Mesangial cell (primary cell): ENCODE results near the gene MYO9B. TPM values are rescaled to one million over a fixed set of nuclear protein-coding genes. Genes with fewer than 3 reads are reported as not detected.

Source experiments
- total RNA-seq: library from RNA; depleted of rRNA; stranded (reverse); fragments of >200 nt; gene quantifications from 2 replicates; pipeline ENCODE4 v1.2.3, GENCODE V29; 2015

Gene MYO9B, protein sequence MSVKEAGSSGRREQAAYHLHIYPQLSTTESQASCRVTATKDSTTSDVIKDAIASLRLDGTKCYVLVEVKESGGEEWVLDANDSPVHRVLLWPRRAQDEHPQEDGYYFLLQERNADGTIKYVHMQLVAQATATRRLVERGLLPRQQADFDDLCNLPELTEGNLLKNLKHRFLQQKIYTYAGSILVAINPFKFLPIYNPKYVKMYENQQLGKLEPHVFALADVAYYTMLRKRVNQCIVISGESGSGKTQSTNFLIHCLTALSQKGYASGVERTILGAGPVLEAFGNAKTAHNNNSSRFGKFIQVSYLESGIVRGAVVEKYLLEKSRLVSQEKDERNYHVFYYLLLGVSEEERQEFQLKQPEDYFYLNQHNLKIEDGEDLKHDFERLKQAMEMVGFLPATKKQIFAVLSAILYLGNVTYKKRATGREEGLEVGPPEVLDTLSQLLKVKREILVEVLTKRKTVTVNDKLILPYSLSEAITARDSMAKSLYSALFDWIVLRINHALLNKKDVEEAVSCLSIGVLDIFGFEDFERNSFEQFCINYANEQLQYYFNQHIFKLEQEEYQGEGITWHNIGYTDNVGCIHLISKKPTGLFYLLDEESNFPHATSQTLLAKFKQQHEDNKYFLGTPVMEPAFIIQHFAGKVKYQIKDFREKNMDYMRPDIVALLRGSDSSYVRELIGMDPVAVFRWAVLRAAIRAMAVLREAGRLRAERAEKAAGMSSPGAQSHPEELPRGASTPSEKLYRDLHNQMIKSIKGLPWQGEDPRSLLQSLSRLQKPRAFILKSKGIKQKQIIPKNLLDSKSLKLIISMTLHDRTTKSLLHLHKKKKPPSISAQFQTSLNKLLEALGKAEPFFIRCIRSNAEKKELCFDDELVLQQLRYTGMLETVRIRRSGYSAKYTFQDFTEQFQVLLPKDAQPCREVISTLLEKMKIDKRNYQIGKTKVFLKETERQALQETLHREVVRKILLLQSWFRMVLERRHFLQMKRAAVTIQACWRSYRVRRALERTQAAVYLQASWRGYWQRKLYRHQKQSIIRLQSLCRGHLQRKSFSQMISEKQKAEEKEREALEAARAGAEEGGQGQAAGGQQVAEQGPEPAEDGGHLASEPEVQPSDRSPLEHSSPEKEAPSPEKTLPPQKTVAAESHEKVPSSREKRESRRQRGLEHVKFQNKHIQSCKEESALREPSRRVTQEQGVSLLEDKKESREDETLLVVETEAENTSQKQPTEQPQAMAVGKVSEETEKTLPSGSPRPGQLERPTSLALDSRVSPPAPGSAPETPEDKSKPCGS (N-terminal part only)
- total RNA-seq: 77.1 and 81.6 TPM in 2 replicates

DNA sequence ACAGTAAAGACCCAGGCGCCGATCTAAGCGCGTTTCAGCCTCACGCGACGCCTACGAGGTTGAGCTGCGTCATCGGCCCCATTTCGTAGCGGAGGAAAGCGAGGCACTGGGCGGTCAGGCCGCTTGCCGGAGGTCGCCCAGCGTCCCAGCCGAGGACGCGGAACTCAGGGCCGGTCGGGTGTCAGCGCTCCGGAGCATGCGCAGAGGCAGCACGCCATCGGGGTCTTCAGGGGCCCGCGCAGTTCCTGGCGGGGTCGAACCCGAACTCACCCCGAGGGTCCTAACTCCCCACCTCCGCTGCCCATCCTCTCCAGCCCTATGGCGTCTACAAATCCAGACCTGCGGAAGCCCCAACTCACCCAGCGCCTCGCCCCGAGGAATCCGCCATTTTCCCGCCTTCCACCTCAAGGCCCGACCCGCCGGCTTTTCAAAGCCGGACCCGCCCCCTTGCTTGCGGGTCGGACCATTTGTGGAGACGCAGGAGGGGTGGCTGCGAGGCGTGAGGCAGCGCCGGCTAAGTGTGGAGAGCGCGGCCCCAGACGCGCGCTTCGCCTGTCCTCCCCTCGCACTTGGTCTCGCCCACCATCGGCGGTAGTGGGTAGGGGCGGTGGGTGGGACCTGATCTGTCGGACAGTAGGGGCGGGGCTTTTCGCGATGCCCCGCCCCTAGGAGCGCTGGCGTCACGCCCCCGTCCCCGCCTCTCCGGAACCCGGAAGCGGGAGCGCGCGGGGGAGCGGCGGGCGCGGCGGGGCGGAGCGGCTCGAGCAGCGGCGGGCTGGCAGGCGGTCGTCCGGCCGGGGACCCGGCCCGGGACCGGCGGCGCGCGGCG lies at the start of gene MYO9B, which contains the start of gene HAUS8:
Gene MYO9B, plus strand, starts transcription at position 743 of the 829 bp plus-strand sequence. CDS start 25,941 bp downstream, outside the sequence.
Gene HAUS8, minus strand, starts transcription at position 418 of the 829 bp plus-strand sequence. Its CDS starts 30 bp downstream, at position 388.

DNA sequence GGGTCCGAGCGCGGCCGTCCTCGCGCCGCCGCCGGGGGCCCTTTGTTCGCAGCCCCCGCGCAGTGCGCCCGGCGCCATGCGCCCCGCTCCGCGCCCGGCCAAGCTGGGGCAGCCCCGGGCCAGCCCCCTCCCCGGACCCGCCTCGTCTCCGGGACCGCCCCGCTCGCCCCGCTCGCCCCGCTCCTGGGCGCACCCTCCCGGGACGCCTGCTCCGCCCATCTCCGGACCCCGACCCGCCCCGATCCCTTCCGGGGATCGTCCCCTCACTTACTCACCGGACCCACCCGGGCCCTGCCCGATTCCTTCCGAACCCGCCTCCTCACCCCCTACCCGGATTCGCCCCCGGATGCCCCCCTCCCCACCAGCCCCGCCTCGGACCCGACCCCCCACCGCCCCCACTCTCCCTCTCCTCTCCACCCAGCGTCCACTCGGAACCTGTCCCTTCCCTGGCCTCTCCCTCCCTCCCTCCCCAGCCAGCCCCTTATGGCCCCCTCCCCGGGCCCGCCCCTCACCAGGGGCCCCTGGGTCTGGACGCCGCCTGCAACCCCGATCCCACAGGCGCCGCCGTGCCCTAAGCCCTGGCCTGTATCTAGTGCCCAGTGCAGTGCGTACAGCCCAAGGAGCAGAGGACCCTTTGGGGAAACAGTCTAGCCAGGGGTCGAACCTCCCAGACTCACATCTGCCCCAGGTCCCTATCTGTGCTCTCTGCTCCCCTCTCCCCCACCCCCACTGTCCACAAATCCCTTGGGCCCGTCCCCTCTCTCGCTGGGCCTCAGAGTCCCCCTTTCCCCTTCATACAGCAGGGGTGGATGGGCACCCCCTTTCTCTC lies 48.7 kb upstream of the MYO9B start, which contains the start of gene CPAMD8:
Gene CPAMD8, minus strand, starts transcription at position 105 of the 829 bp plus-strand sequence. CDS start 168 bp downstream, outside the sequence.

GRCh38 chr19:17215127-17215971 lies 139.8 kb downstream of the MYO9B start, which contains the start of gene USE1:
USE1 (plus strand) TSS chr19:17215357; CDS start chr19:17215406, 49 bp downstream.

DNA sequence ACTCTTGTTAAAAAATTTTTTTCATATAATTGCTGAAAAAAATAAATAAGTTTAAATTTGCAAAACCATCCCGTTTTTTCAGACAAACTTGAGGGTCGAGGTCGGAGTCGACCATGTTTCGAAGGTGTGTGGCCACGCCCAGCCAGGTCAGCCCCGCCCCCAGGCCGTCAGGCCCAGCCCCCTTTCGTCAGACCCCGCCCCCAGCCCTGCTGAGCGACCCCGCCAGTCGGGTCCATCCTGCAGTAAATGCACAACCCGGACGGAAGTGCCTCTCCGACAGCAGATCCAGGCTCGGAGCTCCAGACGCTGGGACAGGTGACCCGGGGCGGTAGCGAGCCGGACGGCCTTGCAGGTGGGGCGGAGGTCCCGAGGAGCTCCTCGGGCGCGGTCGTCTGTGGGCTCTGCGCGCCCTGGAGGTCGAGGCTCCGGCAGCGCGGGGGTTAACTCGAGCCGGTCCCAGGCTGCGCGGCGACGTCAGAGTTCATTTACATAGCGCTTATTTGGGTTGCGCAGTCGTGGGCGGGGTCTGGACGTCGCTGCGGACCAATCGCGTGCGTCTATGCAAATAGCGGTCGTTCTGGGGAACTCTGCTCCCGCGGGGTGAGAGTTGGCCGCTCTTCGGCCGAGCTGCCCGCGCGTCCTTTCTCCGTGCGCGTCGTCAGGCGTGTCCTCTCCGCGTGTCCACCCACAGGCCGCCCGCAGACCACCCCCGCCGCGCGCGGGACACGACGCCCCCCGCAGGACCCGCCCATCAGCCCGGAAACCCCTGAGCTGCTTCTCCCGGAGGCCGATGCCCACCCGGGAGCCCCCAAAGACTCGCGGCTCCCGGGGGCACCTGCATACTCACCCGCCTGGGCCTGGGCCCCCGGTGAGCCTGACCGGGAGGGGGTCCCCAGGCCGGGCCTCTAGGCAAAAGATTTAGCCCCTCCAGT lies 150.7 kb downstream of the MYO9B start, which contains the start of gene OCEL1:
Gene OCEL1, plus strand, starts transcription at position 225 of the 932 bp plus-strand sequence. Its CDS starts 22 bp downstream, at position 247.

DNA sequence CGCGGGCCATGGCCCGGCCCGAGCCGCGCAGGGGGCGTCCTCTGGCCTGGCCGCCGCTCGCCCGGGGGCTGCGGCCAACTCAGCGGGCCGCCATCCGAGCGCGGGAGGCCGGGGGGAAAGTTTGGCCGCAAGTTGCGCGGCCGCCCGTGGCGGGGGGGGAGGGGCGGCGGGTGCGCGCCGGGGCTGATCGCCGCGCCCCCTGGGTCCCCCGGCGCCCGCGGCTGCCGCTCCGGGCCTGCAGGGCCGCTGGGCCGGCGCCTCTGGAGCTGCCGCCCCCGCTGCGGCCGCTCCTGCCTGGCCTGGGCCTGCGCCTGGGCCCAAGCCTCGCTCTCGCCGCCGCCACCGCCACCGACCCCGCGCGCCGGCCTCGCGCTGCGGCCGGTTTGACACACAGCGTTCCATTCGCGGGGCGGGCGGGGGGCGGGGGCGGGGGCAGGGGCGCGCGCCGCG lies 170.0 kb downstream of the MYO9B start, which contains the start of gene NR2F6:
Gene NR2F6, minus strand, starts transcription at position 385 of the 450 bp plus-strand sequence. CDS start 699 bp downstream, outside the sequence.

Other genes starting within 250 kb of the MYO9B start
- 30.6 and 33.7 TPM in 2 replicates for gene SIN3B, start 246.4 kb upstream of the MYO9B start, total RNA-seq
- under 0.01 and 0.16 TPM in 2 replicates for gene F2RL3, start 186.8 kb upstream of the MYO9B start, total RNA-seq
- gene CPAMD8, start 49.0 kb upstream of the MYO9B start, total RNA-seq: 0.16 and 4.3 TPM in 2 replicates
- 6.2 and 17.8 TPM in 2 replicates for gene HAUS8, start 325 bp upstream of the MYO9B start, total RNA-seq
- 18.6 and 27.1 TPM in 2 replicates for gene USE1, start 139.6 kb downstream of the MYO9B start, total RNA-seq
- 6.7 and 19.1 TPM in 2 replicates for gene OCEL1, start 150.4 kb downstream of the MYO9B start, total RNA-seq
- 90.0 and 128 TPM in 2 replicates for gene NR2F6, start 170.1 kb downstream of the MYO9B start, total RNA-seq
- gene USHBP1, start 189.0 kb downstream of the MYO9B start, total RNA-seq: not detected in 2 replicates
- 119 and 151 TPM in 2 replicates for gene BABAM1, start 191.7 kb downstream of the MYO9B start, total RNA-seq
- 0.76 and 2.4 TPM in 2 replicates for gene ANKLE1, start 206.1 kb downstream of the MYO9B start, total RNA-seq
- 14.8 and 26.2 TPM in 2 replicates for gene ABHD8, start 227.6 kb downstream of the MYO9B start, total RNA-seq
- gene MRPL34, start 230.1 kb downstream of the MYO9B start, total RNA-seq: 101 and 116 TPM in 2 replicates
- 21.2 and 45.5 TPM in 2 replicates for gene DDA1, start 233.8 kb downstream of the MYO9B start, total RNA-seq